Endodermal cell (in vitro differentiated cells): ENCODE measurements around the gene COL5A2. TPM values are rescaled to one million over a fixed set of nuclear protein-coding genes. Genes with fewer than 3 reads are reported as not detected.

Experiments
- DNase-seq: peaks from one replicate; pipeline ENCODE4 v3.0.0-alpha.2; 2017
- H3K27ac ChIP-seq: 2 replicates; pipeline ENCODE4 v1.5.1; 2013; ENCODE audit warnings: mild to moderate bottlenecking, low read depth, low read length, moderate library complexity
- H3K27me3 ChIP-seq: 2 replicates; pipeline ENCODE4 v1.6.1; 2013; ENCODE audit warnings: mild to moderate bottlenecking, low read length, moderate library complexity; ENCODE audit not compliant: insufficient read depth, control insufficient read depth, poor library complexity, severe bottlenecking
- H3K36me3 ChIP-seq: 2 replicates; pipeline ENCODE4 v1.7.0; 2013; ENCODE audit warnings: mild to moderate bottlenecking, low read length, moderate library complexity; ENCODE audit not compliant: control insufficient read depth, insufficient read depth
- H3K4me1 ChIP-seq: one replicate; pipeline ENCODE4 v1.7.0; 2013; ENCODE audit warnings: low read length; ENCODE audit not compliant: control insufficient read depth, insufficient read depth
- H3K4me3 ChIP-seq: 2 replicates; pipeline ENCODE4 v1.5.1; 2013; ENCODE audit warnings: mild to moderate bottlenecking, low read length, moderate library complexity
- H3K9ac ChIP-seq: 2 replicates; pipeline ENCODE4 v1.6.1; 2013; ENCODE audit warnings: mild to moderate bottlenecking, low read length, moderate library complexity; ENCODE audit not compliant: poor library complexity, severe bottlenecking; ENCODE audit errors: extremely low read depth
- H3K9me3 ChIP-seq: 2 replicates; pipeline ENCODE4 v1.6.1; 2013; ENCODE audit warnings: mild to moderate bottlenecking, low read length, moderate library complexity; ENCODE audit not compliant: control insufficient read depth
- H3K27ac Mint-ChIP-seq: 2 replicates; pipeline ENCODE4 v1.8.0; 2020; ENCODE audit warnings: mixed read lengths
- H3K27me3 Mint-ChIP-seq: 2 replicates; pipeline ENCODE4 v1.8.0; 2021; ENCODE audit warnings: mild to moderate bottlenecking, mixed read lengths; ENCODE audit not compliant: insufficient read depth
- H3K36me3 Mint-ChIP-seq: 2 replicates; pipeline ENCODE4 v1.8.0; 2020; ENCODE audit warnings: low read depth, mixed read lengths
- H3K4me1 Mint-ChIP-seq: 2 replicates; pipeline ENCODE4 v1.8.0; 2020; ENCODE audit warnings: mixed read lengths
- H3K4me3 Mint-ChIP-seq: 2 replicates; pipeline ENCODE4 v1.8.0; 2020; ENCODE audit warnings: mild to moderate bottlenecking, moderate library complexity, mixed read lengths
- H3K9me3 Mint-ChIP-seq: 2 replicates; pipeline ENCODE4 v1.8.0; 2020; ENCODE audit warnings: mild to moderate bottlenecking, mixed read lengths
- CTCF ChIP-seq: fragments of 200-600 bp; sonication (generic); conservative IDR thresholded peaks from 2 replicates; pipeline ENCODE4 v1.5.0; 2021; ENCODE audit warnings: antibody characterized with exemption, mild to moderate bottlenecking
- WGBS, 2 experiments: methylation state at CpG; one replicate each; pipeline versions ENCODE4 v1.1.5 to v1.1.7; 2013; ENCODE audit warnings: missing lambda C conversion rate in 2 of 2, mixed read lengths in 1 of 2; ENCODE audit not compliant: insufficient coverage in 1 of 2, insufficient read length in 1 of 2; 5-methylcytosine and 5-hydroxymethylcytosine counted together
- long read RNA-seq, 4 experiments: library from polyadenylated mRNA in 2 of 4; library from RNA in 1 of 4; library from capped mRNA in 1 of 4; stranded (forward) in 3 of 4; unstranded in 1 of 4; transcript quantifications; one replicate each; pipeline ENCODE4 v2.0.0, GENCODE V29; 2020 to 2021; ENCODE audit warnings: inconsistent platforms in 1 of 4
- polyA plus RNA-seq, 2 experiments: library from polyadenylated mRNA; stranded (reverse); fragments of 50-300 nt; gene quantifications; one replicate each; pipeline ENCODE4 v1.2.3, GENCODE V29; 2013
- total RNA-seq, 2 donors: library from RNA; stranded (reverse); fragmentation: NEBNext Ultra II Directional in 1 of 2; extraction: Animal tissue kit (Norgen Biotek cat#: 25700) in 1 of 2; gene quantifications; 2 replicates in 1 of 2; 3 replicates in 1 of 2; pipeline ENCODE4 v1.2.1, GENCODE V29; 2021

COL5A2 gene
- total RNA-seq: 100 to 1,000 TPM; 117 to 153 TPM
- 104 TPM for polyA plus RNA-seq (2013, experiment 1 of 2)
- polyA plus RNA-seq (2013, experiment 2 of 2): 133 TPM
- long read RNA-seq, experiment 1, partial matches to known transcripts: 56 of 68 reads
- long read RNA-seq, experiment 1, other reads (novel, unspliced or antisense): 12 of 68 reads
- long read RNA-seq, experiment 2, full-length matches to known transcripts: 91 of 277 reads
- long read RNA-seq, experiment 2, partial matches to known transcripts: 154 of 277 reads
- long read RNA-seq, experiment 2, other reads (novel, unspliced or antisense): 32 of 277 reads
- long read RNA-seq, experiment 3, full-length matches to known transcripts: 282 of 503 reads
- long read RNA-seq, experiment 3, partial matches to known transcripts: 181 of 503 reads
- long read RNA-seq, experiment 3, other reads (novel, unspliced or antisense): 40 of 503 reads
- long read RNA-seq, experiment 4, partial matches to known transcripts: 9 of 11 reads
- long read RNA-seq, experiment 4, other reads (novel, unspliced or antisense): 2 of 11 reads

- peaks cover 43% of the 10 kb centered on the region for H3K4me1 Mint-ChIP-seq
Measured at GRCh38 chr2:189179570-189179950, at the start of gene COL5A2. TSS of gene COL5A2 (minus strand) at chr2:189179761. CDS start at chr2:189179604, 157 bp downstream.

GRCh38 chr2:189226017-189226416 is 46.5 kb upstream of the COL5A2 start:
- no peak overlapping the region for H3K9ac ChIP-seq
- H3K4me3 ChIP-seq: no peak overlapping the region
- H3K27me3 Mint-ChIP-seq: no peaks in the 10 kb centered on the region
- no peaks in the 10 kb centered on the region for H3K36me3 Mint-ChIP-seq
- H3K9me3 Mint-ChIP-seq: no peaks in the 10 kb centered on the region
- no peaks in the 10 kb centered on the region for H3K9me3 ChIP-seq
- H3K27me3 ChIP-seq: no peaks in the 10 kb centered on the region
- H3K4me1 Mint-ChIP-seq: peaks cover 4% of the 10 kb centered on the region
- no peak for TF ChIP-seq CTCF
- H3K36me3 ChIP-seq: no peaks in the 10 kb centered on the region
- H3K27ac ChIP-seq: no peak overlapping the region
- H3K27ac Mint-ChIP-seq: no peak overlapping the region
- no peak for DNase-seq
- H3K4me3 Mint-ChIP-seq: no peak overlapping the region
- no CpG with 5 or more reads among the region's 1 CpG for WGBS, 2 experiments
- H3K4me1 ChIP-seq: no peaks in the 10 kb centered on the region

More at GRCh38 chr2:189179570-189179950, at the start of gene COL5A2:
- Mint-ChIP-seq H3K36me3 (no peaks in the 10 kb centered on the region), H3K4me3 (peak within 1 kb of the TSS; percentile 76), H3K27ac (peak within 1 kb of the TSS; percentile 74), H3K9me3 (no peaks in the 10 kb centered on the region), H3K27me3 (no peaks in the 10 kb centered on the region)
- WGBS, 2 experiments: 0 to 26% methylated on average over 2 to 6 of the region's 6 CpGs
- Histone ChIP-seq H3K27me3 (no peaks in the 10 kb centered on the region), H3K9ac (peak within 1 kb of the TSS; percentile 89), H3K36me3 (no peaks in the 10 kb centered on the region), H3K4me1 (peaks cover 3% of the 10 kb centered on the region), H3K4me3 (peak within 1 kb of the TSS; percentile 96), H3K27ac (peak within 1 kb of the TSS; percentile 67), H3K9me3 (peaks cover 3% of the 10 kb centered on the region)
- peak; percentile 80 for DNase-seq
- TF ChIP-seq CTCF: no peak

- Histone ChIP-seq H3K27me3 (no peaks in the 10 kb centered on the region), H3K9ac (no peak overlapping the region), H3K4me1 (no peaks in the 10 kb centered on the region), H3K9me3 (no peaks in the 10 kb centered on the region), H3K4me3 (no peak overlapping the region), H3K27ac (no peak overlapping the region), H3K36me3 (no peaks in the 10 kb centered on the region)
- no peaks in the 10 kb centered on the region for H3K27me3 Mint-ChIP-seq
- peaks cover 4% of the 10 kb centered on the region for H3K4me1 Mint-ChIP-seq
- no peak for TF ChIP-seq CTCF
- DNase-seq: no peak
- H3K27ac Mint-ChIP-seq: no peak overlapping the region
- WGBS, 2 experiments: 92 to 96% methylated on average over 2 of the region's 2 CpGs
- H3K4me3 Mint-ChIP-seq: no peak overlapping the region
- H3K9me3 Mint-ChIP-seq: no peaks in the 10 kb centered on the region
- H3K36me3 Mint-ChIP-seq: no peaks in the 10 kb centered on the region
Measured at GRCh38 chr2:189225032-189225431, 45.5 kb upstream of the COL5A2 start.
